GM21619 (cell line): Measurements from ENCODE around the gene ARL9.

Experiments used
- ATAC-seq: cut with Tn5 transposase; IDR thresholded peaks from one replicate; pipeline ENCODE4 v1.9.1; 2021; ENCODE audit not compliant: unreplicated experiment

Gene ARL9

GRCh38 chr4:56531149-56531770, 25.7 kb downstream of the ARL9 start:
- no peak for ATAC-seq

- no peak for ATAC-seq
Measured at GRCh38 chr4:56531823-56532222, 26.2 kb downstream of the ARL9 start.

- no peak for ATAC-seq
Measured at GRCh38 chr4:56532239-56532638, 26.6 kb downstream of the ARL9 start.

- ATAC-seq = no peak
Measured at GRCh38 chr4:56535915-56536314, 30.3 kb downstream of the ARL9 start.

GRCh38 chr4:56537147-56537546, 31.6 kb downstream of the ARL9 start:
- no peak for ATAC-seq

GRCh38 chr4:56540826-56541225, 35.2 kb downstream of the ARL9 start:
- ATAC-seq = no peak

GRCh38 chr4:56544573-56545131, 39.1 kb downstream of the ARL9 start:
- peak; percentile 96 for ATAC-seq

GRCh38 chr4:56550642-56551041, 45.1 kb downstream of the ARL9 start:
- no peak for ATAC-seq

GRCh38 chr4:56551516-56551915, 45.9 kb downstream of the ARL9 start:
- ATAC-seq = no peak

GRCh38 chr4:56552273-56552672, 46.7 kb downstream of the ARL9 start:
- no peak for ATAC-seq

GRCh38 chr4:56570041-56570440, 64.5 kb downstream of the ARL9 start:
- no peak for ATAC-seq
